GM19467 (cell line): ENCODE data around the gene ARHGEF28.
A peak's percentile ranks its signal among the peaks of the same experiment; 100 is the strongest.

ENCODE experiments used
- ATAC-seq: cut with Tn5 transposase; IDR thresholded peaks from one replicate; pipeline ENCODE4 v1.9.1; 2021; ENCODE audit warnings: mild to moderate bottlenecking, moderate library complexity; ENCODE audit not compliant: unreplicated experiment

ARHGEF28 gene

DNA sequence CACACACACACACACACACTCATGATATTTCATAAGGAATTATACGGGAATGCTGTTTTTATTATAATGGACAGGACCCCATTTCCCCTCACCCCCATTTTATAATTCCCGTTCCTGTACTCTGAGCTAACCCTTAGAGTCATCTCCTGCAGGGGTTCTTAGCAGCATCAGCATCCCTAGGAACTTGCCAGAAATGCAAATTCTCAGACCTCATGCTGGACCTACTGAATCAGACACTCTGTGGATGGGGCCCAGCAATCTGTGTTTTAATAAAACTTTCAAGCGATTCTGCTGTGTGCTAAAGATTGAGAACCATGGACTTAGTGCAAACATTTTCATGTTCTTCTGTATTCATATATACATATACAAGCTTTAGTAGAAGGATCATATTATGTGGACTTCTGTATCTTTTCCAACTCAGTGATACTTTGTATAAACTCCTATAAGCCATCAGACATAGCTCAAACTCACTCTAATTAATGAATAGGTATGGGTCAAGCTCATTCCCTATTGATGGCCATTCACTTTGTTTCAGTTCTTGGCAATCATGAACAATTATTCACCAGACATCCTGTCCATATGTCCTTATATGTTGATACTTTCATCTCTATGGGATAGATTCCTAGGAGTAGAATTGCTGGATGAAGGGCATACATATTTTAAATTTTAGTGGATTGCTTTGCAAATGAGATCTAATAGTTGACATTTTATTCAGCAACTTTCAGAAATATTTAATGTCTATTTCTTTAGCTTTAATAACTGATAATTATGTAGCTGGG, 65.5 kb downstream of the ARHGEF28 start:
- no peak for ATAC-seq

DNA sequence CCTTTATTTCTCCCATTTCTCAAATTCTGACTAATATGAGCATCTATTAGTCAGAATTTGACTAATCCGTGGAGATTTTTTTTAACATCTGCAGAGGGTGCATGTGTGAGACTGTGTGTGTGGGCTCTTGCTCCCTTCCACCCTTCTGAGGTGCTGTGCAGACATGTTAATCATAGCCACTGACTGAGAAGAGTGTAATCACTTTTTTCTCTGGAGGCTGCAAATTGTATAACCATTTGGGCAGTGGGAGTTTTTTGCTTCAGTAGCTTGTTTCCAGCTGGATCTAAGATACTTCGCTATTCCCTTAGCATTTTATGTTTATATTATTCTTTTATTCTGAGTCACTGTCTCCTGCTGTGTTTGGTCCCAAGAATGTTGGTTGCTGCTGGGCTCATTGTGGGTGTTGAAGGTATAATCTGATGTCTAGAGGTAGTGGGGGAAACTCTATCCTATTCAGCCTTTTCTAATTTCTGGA, 66.2 kb downstream of the ARHGEF28 start:
- ATAC-seq, result no peak

DNA sequence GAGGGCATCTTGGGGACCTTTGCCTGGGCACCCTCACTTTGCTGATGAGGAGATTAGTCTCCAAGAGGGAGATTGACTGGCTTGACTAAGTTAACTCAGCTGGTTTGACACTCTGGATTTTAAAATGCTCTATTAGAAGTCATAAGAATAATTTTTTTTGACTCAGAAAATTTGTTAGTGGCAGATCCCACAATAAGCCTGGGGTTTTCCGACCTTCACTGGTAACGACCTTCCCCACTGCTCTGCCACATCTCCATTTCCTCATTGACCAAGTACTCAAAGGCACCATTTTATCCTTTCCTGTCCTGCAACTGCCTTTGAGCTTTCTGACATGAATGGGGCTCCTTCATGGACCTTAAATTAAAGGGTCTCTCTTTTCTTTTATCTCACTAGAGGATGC, 67.0 kb downstream of the ARHGEF28 start:
- ATAC-seq, result no peak

DNA sequence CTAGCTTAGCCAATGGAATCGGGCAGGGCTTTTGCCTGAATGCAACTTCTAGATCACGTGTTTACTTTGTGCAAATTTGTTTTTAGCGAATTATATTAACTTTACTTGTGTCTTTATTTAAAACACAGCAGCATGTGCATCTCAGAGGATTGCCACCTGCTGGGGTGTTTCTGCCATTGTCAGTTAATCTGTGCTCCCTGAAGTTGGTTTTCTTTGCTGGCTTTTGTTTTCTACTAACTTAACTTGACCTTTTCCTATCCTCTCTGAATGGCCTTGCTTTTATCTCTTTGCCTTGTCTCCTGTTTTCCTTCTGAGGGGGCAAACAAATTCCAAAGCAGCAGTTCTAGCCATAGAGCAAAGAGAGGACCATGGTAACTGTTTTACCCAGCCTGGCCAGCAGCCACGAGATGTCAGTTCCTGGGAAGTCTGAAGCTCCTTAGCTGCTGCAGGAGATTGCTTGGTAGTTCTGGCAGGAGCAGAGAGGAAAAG, 67.6 kb downstream of the ARHGEF28 start:
- no peak for ATAC-seq

DNA sequence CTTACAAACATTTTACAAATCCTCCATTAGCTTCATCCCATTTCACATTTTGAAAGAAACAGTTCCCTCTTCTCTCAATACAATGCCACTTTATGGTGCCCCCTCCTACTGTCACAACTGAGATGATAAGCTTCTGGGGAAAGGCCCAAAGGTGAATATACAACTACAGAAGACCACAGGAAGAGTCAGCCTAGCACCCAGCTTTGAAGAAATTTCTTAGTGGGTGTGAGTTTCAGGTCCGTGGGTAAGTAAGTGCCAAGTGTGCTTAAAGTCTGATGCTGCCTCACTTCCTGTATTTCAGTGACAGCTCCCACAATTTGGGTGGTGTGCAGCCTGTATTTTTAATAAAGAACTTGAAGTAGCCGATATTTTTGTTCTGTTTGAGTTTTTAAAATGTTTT, 68.1 kb downstream of the ARHGEF28 start:
- peak; percentile 75 for ATAC-seq

DNA sequence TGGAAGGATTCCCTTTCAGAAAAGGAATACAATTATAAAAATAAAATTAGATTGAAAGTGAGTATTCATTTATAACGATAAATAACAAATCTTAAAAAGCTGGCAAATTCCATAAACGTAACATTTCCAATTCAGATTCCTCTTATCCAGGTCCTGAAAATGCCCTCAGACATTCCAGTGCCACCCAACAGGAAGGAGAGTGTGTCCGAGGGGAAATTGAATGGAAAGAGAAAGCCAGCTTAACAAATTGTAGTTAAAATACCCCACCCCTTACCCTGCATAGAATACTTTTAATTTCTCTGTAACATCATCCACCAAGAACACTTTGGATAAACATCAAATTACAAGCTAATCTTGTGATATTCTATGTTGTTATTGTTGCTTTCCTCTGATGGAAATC, 72.0 kb downstream of the ARHGEF28 start:
- ATAC-seq, result no peak

DNA sequence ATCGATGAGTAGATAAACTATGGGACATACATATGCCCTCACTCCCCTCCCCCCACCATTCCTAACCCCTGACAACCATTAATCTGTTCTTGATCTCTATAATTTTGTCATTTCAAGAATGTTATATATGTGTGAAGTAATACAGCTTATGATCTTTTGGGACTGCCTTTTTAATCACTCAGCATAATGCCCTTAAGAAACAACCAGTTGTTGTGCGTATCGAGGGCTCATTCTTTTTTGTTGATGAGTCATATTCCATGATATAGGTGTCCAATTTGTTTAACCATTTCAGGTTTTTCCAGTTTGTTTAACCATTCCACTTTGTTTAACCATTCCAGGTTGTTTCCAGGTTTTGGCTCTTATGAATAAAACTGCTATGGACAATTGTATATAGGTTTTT, 75.6 kb downstream of the ARHGEF28 start:
- no peak for ATAC-seq

DNA sequence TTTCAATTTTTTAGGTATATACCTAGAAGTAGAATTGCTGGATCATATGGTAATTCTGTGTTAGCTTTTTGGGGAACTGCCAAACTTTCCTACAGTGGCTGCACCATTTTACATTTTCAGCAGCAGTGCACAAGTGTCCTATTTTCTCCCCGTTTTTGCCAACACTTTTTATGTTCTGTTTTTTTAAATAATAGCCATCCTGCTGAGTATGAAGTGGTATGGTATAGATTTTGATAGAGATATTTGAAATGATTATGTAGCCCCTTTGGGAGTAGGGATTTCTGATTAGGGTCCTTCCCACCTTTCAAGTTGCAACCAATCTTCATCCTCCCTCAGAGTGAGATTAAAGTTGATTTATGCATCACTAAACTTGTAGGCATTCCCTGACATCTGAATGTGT, 76.5 kb downstream of the ARHGEF28 start:
- no peak for ATAC-seq

DNA sequence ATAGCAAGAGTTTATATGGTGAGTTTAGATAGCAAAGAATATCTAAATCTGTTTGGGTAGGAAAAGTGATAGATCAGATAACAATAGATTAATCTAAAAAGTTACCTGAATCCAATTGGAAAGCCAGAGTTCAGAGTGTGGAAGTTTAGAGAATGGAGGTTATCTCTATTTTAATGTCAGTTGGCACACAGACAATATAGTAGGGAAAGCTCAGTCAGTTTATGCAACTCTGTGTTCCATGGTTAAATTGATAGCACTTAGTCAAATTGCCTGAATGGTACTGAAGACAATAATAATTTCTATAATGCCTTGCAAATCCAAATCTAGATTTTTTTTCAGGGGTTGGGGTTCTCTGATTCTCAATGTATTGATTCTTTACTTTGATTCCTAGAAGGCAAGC, 77.0 kb downstream of the ARHGEF28 start:
- no peak for ATAC-seq

DNA sequence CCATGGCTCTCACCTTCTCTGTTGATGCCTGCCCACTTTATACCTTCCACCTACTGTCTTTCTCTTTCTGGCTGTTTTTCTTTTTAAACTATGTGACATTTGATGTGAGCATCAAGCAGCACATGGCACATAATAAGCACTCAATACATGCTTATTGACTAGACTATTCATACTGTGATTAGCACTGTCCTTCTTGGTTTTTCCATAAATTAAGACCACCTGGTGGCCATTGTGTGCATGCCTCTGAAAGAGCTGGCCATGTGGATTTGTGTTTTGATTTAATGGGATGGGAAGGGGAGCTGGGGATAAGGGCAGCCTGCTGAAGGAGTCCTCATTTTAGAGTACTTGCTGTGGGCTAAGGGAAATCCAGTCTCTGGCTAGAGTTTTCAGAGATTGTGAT, 79.4 kb downstream of the ARHGEF28 start:
- ATAC-seq, result no peak

DNA sequence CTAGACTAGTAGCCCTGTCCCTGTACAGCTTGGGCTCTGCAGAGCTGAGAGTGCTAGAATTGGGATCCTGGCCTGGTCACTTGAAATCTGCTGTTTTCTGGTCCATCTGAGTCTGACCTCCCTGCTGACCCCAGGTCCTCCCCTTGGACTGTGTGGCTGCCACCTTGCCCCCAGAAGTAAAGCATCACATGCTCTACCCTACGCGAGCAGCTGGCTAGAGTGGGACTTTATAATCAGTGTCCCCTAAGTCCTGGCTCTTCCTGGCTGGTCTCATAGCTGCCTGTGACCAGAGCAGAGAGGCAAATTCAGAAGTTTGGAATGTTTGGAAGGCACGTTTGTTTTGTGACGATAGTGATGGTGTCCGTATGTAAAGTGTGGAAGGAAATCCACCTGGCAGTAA, 81.0 kb downstream of the ARHGEF28 start:
- ATAC-seq, result no peak

DNA sequence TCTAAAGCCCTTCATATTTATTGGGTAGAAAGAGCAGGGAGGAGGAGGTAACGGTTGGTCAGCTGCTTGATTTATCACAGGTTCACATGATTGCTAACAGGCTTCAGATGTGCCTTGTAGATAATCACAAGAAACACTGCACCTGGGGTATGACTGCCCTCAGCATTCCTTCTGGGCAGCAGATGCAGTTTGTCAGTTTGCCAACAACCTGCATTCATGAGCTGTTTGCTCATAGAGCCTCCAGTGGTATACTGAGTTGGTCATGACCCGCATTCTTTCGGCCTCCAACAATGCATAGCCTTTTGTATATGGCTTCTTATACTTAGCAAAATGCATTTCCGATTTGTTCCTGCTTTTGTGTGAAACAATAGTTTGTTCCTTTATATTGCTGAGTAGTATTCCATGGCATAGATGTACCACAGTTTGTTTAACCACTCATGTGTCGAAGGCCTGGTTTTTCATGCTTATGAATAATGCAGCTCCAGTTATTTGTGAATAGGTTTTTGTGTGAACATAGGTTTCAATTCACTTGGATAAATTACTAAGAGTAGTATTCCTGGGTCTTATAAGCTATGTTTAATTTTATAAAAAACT, 83.6 kb downstream of the ARHGEF28 start:
- ATAC-seq, result no peak

DNA sequence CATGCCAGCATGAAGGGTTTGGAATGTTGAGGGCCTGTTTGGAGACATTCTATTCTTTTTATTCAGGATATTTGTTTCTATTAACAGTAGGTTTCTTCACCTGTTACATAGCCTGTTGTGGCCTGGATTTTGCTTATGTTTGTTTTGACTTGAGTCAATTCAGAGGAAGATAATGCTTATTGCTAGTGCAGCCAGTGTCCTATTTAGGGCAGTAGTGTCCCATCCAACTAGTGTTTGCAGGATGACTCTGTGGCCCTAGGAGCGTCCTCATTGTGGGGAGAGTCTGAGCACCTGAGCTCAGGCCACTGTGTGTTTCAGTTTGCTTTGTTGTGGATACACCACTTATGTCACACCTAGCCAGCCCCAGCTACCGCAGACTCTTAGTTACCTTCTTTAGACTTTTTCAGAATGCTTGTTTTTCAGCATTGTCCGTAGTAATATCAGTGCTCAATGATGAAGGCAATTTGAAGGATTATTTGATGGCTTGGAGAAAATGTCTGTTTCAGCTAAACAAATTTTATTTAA, 90.3 kb downstream of the ARHGEF28 start:
- no peak for ATAC-seq

DNA sequence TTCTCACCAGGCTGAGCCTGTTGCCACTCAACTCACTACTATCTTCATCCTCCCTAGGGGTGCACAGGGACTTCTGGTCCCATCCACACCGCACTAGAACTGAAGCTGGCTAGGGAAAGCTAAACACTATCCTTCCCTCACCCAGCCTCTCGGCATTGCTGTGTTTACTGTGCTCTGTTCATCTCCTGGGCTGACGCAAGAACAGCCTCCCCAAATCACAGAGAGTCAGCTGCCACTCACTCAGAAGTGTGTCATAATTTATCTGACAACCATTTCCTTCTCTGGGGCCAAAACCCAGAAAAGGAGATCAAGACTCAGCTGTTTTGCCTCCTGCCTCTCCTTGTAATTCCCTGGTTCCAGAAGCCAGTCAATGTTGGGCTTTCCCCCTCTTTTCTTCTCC, 92.8 kb downstream of the ARHGEF28 start:
- no peak for ATAC-seq

DNA sequence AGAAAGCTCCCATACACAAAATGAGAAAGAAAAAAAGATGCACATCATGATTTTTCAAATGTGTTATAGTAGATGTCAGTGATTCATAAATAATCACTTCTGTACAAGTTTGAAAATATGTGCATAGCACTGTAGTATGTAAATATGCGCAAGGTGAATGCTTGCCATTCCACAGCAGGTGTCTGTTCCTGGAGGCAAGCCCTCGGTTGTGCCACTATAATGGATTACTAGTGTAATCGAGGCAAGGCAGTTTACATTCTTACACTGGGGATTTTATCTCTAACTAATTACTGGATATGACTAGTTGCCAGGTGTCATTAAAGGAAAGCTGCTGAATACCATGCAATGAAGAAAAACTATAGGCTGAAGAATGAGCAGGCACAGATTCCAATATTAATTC, 93.6 kb downstream of the ARHGEF28 start:
- no peak for ATAC-seq

DNA sequence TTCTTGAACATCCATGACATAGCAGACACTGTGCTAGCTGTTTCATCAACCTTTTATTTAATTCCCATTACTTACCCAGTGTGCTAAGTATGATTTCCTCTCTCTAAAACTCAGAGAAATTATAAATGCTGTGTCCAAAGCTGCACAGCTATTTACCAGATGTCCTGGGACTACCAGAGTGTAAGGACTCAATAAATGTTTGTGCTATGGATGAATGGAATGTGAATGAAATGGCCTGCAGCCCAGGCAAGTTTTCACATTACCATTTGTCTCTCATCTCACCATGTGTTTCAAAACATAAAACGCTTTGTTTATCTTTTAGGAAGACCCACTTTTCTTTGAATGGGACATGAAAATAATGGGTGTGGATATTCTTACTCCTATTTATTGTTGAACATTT, 96.2 kb downstream of the ARHGEF28 start:
- ATAC-seq, result no peak

DNA sequence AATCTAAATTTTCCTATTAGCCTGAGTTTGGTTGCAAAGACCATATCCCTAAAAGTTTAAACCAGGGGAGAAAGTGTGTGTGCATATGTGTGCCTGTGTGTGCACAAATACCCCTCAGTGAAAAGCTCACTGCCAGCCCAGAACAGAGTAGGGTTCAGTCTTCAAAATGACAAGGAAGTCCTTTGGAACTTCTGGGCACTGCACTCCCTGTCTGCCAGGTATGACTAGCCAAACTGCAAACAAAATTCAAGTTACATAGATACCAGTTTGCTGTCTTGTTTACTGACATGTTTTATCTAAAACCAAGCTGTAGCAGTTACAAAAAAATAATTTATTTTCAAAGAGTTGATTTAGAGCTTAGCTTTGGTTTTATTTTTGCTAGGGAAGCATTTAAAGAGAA, 100.1 kb downstream of the ARHGEF28 start:
- no peak for ATAC-seq

DNA sequence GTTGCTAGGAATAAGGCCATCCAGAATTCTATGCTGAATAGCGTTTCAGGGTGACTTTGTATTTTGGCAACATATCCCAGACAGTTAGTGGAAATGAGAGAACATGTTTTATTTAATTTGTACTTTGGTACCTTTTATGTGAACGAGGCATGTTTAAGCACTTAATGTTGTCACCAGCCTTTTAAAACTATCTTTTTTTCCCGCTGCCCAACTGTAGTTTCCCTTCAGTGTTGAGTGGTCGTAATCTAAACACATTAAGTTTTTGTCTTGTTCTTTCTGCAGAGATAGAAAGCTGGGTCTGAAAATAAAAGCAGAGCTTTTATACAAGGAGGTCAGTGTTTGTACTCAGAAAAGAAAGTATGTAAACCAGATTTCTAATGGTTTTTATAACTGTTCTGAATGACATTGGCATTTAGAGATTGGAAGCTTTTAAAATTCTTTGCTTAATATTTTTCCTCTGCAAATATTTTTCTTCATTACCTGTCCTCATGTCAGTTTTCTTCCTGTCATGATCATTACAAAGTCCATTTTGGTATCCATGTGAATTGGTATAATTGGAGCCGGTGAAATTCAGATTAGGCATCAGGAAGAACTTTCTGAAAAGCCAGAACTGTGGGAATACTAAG, 100.7 kb downstream of the ARHGEF28 start:
- no peak for ATAC-seq

DNA sequence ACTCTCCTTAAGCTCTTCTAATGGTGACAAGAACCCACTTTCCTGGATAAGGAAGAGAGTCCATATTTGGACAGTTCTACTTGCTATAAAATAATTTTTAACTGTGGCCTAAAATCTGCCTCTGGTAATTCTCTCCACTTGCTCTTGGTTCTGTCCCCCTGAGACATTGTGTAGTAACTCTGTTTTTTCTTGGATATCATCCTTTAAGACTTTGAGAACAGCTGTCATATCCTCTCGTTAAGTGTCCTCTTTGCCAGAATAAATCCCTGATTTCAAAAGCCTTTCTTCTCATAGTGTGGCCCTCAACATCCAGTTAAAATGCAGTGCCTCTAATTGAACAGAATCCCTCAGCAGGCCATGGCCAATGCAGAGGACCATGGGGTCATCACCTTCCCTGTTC, 101.5 kb downstream of the ARHGEF28 start:
- ATAC-seq, result no peak

DNA sequence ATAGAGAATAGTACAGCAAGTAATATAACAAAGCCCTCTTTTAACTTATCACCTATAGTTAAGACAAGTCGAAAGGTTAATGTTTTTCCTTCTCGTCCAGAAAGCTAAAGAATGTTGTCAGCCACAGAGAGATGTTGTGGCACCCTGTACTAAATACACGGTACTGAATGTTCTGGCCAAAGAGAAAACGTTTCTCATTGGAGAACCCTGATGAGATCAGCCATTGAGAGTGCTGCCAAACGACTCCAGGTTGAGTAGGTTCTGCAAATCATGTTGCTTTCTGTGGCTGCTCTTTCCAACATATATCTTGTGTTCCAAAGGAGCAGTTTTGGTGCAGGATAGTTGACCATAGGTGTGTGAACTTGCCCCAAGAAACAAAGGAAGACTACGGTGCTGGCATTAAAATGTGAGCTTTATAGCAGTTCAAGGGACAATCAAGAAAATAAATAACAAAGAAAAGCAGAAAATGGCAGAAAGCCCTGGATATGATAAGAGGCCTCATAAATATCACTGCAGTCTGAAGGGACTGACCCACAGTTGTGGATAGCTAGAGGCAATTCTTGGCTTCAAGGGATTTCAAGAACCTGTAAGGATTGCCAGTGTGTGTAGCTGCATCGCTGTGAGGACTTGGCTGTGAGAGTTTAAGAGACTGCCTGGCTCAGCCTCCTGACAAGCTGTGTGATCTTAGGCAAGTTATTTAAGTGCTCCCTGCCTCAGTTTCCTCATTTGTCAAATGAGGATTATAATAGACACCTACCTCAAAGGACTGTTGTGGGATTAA, 102.7 kb downstream of the ARHGEF28 start:
- ATAC-seq, result no peak

DNA sequence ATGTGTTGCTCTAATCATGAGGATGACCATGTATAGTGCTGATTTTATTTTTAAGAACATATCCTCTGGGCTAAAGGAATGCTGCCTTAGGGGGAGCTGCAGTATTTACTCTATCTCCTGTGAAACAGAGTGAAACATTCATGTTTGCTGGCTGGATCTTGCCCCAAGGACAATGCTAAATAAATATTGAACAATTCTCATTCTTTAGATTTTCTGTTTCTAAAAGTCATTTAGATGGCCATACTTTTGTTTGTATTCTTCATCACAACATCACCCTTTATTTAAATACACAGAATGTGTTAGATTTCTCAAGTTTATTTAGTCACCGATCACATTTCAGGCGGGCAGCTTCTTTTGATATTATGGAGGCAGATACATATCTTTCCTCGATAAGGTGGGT, 103.3 kb downstream of the ARHGEF28 start:
- ATAC-seq, result no peak
